PC-3 (cell line): ENCODE data around the gene TTC34. TPM values are rescaled to one million over a fixed set of nuclear protein-coding genes. Genes with fewer than 3 reads are reported as not detected.
A peak's percentile ranks its signal among the peaks of the same experiment; 100 is the strongest.

Experiments
- ATAC-seq: fragments of 200-7000 bp; cut with Tn5 transposase; 2 replicates; pipeline ENCODE4 v1.9.1; 2020; ENCODE audit warnings: mild to moderate bottlenecking, moderate library complexity
- BruUV-seq: library from RNA; stranded (reverse); fragments of 400-500 nt; replicated peaks from 2 replicates; lab custom pipeline; 2021; lab: Mats Ljungman, UMichigan
- CTCF ChIA-PET: fragments of 300-600 bp; sonication (Branson Sonifier 250); formaldehyde crosslinking; loops from one replicate; lab custom pipeline; 2022; ENCODE audit warnings: antibody characterized with exemption; lab: Charles Lee
- POLR2A ChIA-PET: fragments of 300-600 bp; sonication (Branson Sonifier 250); formaldehyde crosslinking; loops from one replicate; lab custom pipeline; 2022; ENCODE audit warnings: antibody characterized with exemption; ENCODE audit not compliant: unreplicated experiment; lab: Charles Lee
- DNase-seq: peaks from one replicate; pipeline ENCODE4 v3.0.0-alpha.2; 2015
- H2AFZ ChIP-seq: fragments of 300-600 bp; sonication (generic); 2 replicates; pipeline ENCODE4 v1.6.0; 2016; ENCODE audit warnings: antibody characterized with exemption, low read length
- H3F3A ChIP-seq: fragments of 300-600 bp; sonication (generic); one replicate; pipeline ENCODE4 v1.6.0; 2017; ENCODE audit warnings: antibody characterized with exemption, low read length, control low read depth, mild to moderate bottlenecking; ENCODE audit not compliant: unreplicated experiment
- H3K27ac ChIP-seq: fragments of 300-600 bp; sonication (generic); 2 replicates; pipeline ENCODE4 v1.5.1; 2016; ENCODE audit warnings: mild to moderate bottlenecking, low read length
- H3K27me3 ChIP-seq: fragments of 300-600 bp; sonication (generic); 2 replicates; pipeline ENCODE4 v1.6.1; 2016; ENCODE audit warnings: low read length, mixed read lengths
- H3K36me3 ChIP-seq: fragments of 300-600 bp; sonication (generic); 2 replicates; pipeline ENCODE4 v1.6.1; 2016; ENCODE audit warnings: low read depth, mixed run types, low read length, mixed read lengths
- H3K4me1 ChIP-seq: fragments of 300-600 bp; sonication (generic); 2 replicates; pipeline ENCODE4 v1.5.1; 2016; ENCODE audit warnings: low read length; ENCODE audit not compliant: insufficient read depth
- H3K4me2 ChIP-seq: fragments of 300-600 bp; sonication (generic); 2 replicates; pipeline ENCODE4 v1.6.0; 2016; ENCODE audit warnings: low read length
- H3K4me3 ChIP-seq: fragments of 300-600 bp; sonication (generic); 2 replicates; pipeline ENCODE4 v1.5.1; 2016; ENCODE audit warnings: mild to moderate bottlenecking, low read length, mixed read lengths
- H3K79me2 ChIP-seq: fragments of 300-600 bp; sonication (generic); 2 replicates; pipeline ENCODE4 v1.6.1; 2017; ENCODE audit warnings: low read length, mixed read lengths
- H3K9ac ChIP-seq: fragments of 300-600 bp; sonication (generic); 2 replicates; pipeline ENCODE4 v1.6.0; 2016; ENCODE audit warnings: mild to moderate bottlenecking, low read length
- H3K9me2 ChIP-seq: fragments of 300-600 bp; sonication (generic); replicated peaks from 2 replicates; pipeline ENCODE4 v1.6.1; 2016; ENCODE audit warnings: mixed run types, low read length, mixed read lengths
- H3K9me3 ChIP-seq: fragments of 300-600 bp; sonication (generic); 2 replicates; pipeline ENCODE4 v1.6.1; 2016; ENCODE audit warnings: low read length, mixed read lengths
- H4K20me1 ChIP-seq: fragments of 300-600 bp; sonication (generic); 2 replicates; pipeline ENCODE4 v1.6.1; 2016; ENCODE audit warnings: low read length, mixed read lengths
- EZH2 ChIP-seq: fragments of 300-600 bp; sonication (generic); IDR thresholded peaks from one replicate; pipeline ENCODE4 v1.6.1; 2017; ENCODE audit warnings: antibody characterized with exemption, mild to moderate bottlenecking, low read length; ENCODE audit not compliant: unreplicated experiment
- EZH2phosphoT487 ChIP-seq: fragments of 300-600 bp; sonication (generic); IDR thresholded peaks from 2 replicates; pipeline ENCODE4 v1.6.1; 2018; ENCODE audit warnings: mild to moderate bottlenecking, antibody characterized with exemption, low read length, borderline replicate concordance
- intact Hi-C: fragments of 100-400 bp; cut with micrococcal nuclease; formaldehyde crosslinking; loops from 2 replicates; pipeline ENCODE4 v1.9.0; 2023
- total RNA-seq: library from RNA; depleted of rRNA; stranded (reverse); fragments of >200 nt; gene quantifications from 2 replicates; pipeline ENCODE4 v1.2.3, GENCODE V29; 2014
- TF ChIP-seq, protein P1 (sequence below): fragments of 300-600 bp; sonication (generic); conservative IDR thresholded peaks from 2 replicates; pipeline ENCODE4 v1.5.1; 2017; ENCODE audit warnings: antibody characterized with exemption, low read depth, mild to moderate bottlenecking, low read length

TTC34 gene
- total RNA-seq, 1 experiment from 2014 or later: 0.11 TPM

DNA sequence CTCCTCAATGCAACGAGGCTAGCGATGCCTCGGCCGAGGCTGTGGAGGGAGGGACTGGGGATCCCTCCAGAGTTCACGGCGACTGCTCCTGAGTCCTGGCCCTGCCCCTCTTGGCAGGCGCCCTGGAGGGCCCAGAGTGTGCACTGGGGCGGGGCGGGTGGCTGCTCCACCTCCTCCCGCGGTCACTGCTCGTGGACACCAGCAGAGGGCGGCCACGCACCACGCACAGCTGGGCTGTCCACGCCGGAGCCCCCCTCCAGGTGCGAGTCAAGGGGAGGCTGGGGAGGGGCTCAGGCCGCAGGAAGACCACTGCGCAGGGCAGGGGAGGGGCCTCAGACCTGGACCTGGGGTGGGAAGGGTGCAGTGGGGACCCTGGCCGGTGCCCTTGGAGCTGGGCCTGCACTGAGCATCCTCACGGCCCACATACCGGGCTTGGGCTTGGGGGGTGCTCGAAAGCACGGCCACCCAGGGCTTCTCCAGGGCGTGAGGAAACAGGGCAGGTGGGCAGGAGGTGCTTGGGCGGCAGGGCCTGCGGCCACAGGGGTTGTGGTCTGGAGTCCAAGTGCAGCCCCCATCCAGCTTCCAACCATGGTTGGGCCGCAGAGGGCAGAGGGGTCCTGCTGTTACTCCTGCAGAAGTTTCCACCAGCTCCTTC is 20.6 kb upstream of the TTC34 start:
- H3F3A ChIP-seq: no peaks in the 10 kb centered on the region
- ATAC-seq (peak; percentile 89), DNase-seq (peak; percentile 41)
- H3K9me3 ChIP-seq: peaks cover 7% of the 10 kb centered on the region
- no peak overlapping the region for H3K27ac ChIP-seq
- H3K9me2 ChIP-seq: no peaks in the 10 kb centered on the region
- peaks cover 59% of the 10 kb centered on the region for H3K27me3 ChIP-seq
- no peaks in the 10 kb centered on the region for H3K4me1 ChIP-seq
- intact Hi-C loops: no loop called here
- H2AFZ ChIP-seq: no peak overlapping the region
- no TSS peak for BruUV-seq
- no peak overlapping the region for H3K9ac ChIP-seq
- H3K36me3 ChIP-seq: no peaks in the 10 kb centered on the region
- ChIA-PET CTCF (no interaction called here), POLR2A (no interaction called here)
- TF ChIP-seq, protein P1, sequence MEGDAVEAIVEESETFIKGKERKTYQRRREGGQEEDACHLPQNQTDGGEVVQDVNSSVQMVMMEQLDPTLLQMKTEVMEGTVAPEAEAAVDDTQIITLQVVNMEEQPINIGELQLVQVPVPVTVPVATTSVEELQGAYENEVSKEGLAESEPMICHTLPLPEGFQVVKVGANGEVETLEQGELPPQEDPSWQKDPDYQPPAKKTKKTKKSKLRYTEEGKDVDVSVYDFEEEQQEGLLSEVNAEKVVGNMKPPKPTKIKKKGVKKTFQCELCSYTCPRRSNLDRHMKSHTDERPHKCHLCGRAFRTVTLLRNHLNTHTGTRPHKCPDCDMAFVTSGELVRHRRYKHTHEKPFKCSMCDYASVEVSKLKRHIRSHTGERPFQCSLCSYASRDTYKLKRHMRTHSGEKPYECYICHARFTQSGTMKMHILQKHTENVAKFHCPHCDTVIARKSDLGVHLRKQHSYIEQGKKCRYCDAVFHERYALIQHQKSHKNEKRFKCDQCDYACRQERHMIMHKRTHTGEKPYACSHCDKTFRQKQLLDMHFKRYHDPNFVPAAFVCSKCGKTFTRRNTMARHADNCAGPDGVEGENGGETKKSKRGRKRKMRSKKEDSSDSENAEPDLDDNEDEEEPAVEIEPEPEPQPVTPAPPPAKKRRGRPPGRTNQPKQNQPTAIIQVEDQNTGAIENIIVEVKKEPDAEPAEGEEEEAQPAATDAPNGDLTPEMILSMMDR: peak; percentile 82
- no peak for TF ChIP-seq EZH2
- no peak for TF ChIP-seq EZH2phosphoT487
- no peaks in the 10 kb centered on the region for H4K20me1 ChIP-seq
- H3K79me2 ChIP-seq: no peaks in the 10 kb centered on the region
- H3K4me3 ChIP-seq: no peak overlapping the region
- no peak overlapping the region for H3K4me2 ChIP-seq

DNA sequence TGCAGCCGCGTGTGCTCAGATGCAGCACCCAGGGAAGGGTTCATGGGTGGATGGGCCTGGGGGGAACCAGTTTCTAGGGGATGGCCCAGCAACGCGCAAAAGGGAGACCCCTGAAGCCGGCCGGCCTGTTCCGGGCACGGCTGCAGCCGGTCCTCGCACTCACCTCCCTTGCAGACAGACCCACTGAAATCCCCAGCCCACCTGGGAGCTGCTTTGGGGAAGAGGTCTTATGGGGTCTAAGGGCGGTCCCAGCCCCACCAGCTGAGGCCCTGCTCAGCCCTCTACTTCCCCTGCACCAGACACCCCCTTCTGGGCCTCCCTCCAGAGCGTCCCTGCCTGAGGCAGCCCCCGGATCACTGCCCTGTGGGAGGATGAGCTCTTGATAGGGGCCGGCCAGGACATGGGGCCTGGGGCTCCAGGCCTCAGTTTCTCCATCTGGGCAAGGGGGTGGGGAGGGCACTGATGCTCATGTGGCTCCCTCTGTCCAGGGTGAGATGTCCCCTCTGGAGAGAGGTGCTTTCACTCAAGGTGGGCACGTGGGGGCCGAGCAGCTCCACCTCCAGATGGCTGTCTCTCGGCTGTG is 20.0 kb upstream of the TTC34 start:
- Histone ChIP-seq H3K27me3 (peaks cover 65% of the 10 kb centered on the region), H4K20me1 (no peaks in the 10 kb centered on the region), H3K79me2 (no peaks in the 10 kb centered on the region), H3F3A (no peaks in the 10 kb centered on the region), H3K4me1 (no peaks in the 10 kb centered on the region), H3K9me2 (no peaks in the 10 kb centered on the region), H3K9me3 (peaks cover under 1% of the 10 kb centered on the region; the same call in 1 of the 2 replicates), H3K4me2 (no peak overlapping the region), H3K36me3 (no peaks in the 10 kb centered on the region), H3K4me3 (no peak overlapping the region), H2AFZ (no peak overlapping the region), H3K9ac (no peak overlapping the region), H3K27ac (no peak overlapping the region)
- ChIA-PET POLR2A (no interaction called here), CTCF (interaction anchor here (0.7 kb wide), 1 partner anchor 407 kb away, joined by 3 read pairs; no protein-coding TSS in a partner anchor)
- BruUV-seq: no TSS peak
- intact Hi-C loops: no loop called here
- DNase-seq (no peak), ATAC-seq (no peak)
- TF ChIP-seq, protein P1: no peak
- TF ChIP-seq EZH2phosphoT487: no peak
- TF ChIP-seq EZH2: no peak
